Right lobe of liver (tissue), 6 donors: Measurements from ENCODE around the gene FKBP1A. TPM values are rescaled to one million over a fixed set of nuclear protein-coding genes. Genes with fewer than 3 reads are reported as not detected.

Source experiments
- ATAC-seq, 4 donors: fragments of 200-7000 bp; cut with Tn5 transposase; one replicate each; pipeline ENCODE4 v1.9.1; 2020; ENCODE audit warnings: mild to moderate bottlenecking in 4 of 4, moderate library complexity in 4 of 4
- DNase-seq, 3 donors: peaks; one replicate each; pipeline ENCODE4 v3.0.0-alpha.2; 2020
- H3K27ac ChIP-seq, 3 donors: fragments of 200-600 bp; one replicate each; pipeline ENCODE4 v1.8.0; 2022
- H3K27me3 ChIP-seq, 2 donors: fragments of 200-600 bp; one replicate each; pipeline ENCODE4 v1.8.0; 2022
- H3K36me3 ChIP-seq, 4 donors: fragments of 200-600 bp; sonication (generic) in 1 of 4; one replicate each; pipeline versions ENCODE4 v1.5.1 to v1.8.0; 2017 to 2022; ENCODE audit warnings: control low read depth in 1 of 4
- H3K4me1 ChIP-seq, 4 donors: fragments of 200-600 bp; sonication (generic) in 1 of 4; one replicate each; pipeline versions ENCODE4 v1.5.1 to v1.8.0; 2017 to 2022; ENCODE audit warnings: control low read depth in 1 of 4
- H3K4me3 ChIP-seq, 3 donors: fragments of 200-600 bp; one replicate each; pipeline ENCODE4 v1.8.0; 2022
- H3K9me3 ChIP-seq, 4 donors: fragments of 200-600 bp; sonication (generic) in 1 of 4; one replicate each; pipeline versions ENCODE4 v1.5.1 to v1.8.0; 2017 to 2022; ENCODE audit warnings: control low read depth in 1 of 4
- CTCF ChIP-seq, 4 donors: fragments of 200-600 bp in 3 of 4; fragments of 450-650 bp in 1 of 4; IDR thresholded peaks; one replicate each; pipeline versions ENCODE4 v1.5.1 to v1.8.0; 2016 to 2022; ENCODE audit warnings: antibody characterized with exemption in 4 of 4, mild to moderate bottlenecking in 2 of 4
- POLR2A ChIP-seq: fragments of 450-650 bp; IDR thresholded peaks from one replicate; pipeline ENCODE4 v1.6.1; 2017; ENCODE audit warnings: antibody characterized with exemption, mild to moderate bottlenecking
- WGBS: methylation state at CpG from one replicate; pipeline ENCODE4 v1.1.6; 2018; ENCODE audit warnings: low coverage, low lambda C conversion rate; ENCODE audit not compliant: insufficient coverage; ENCODE audit errors: missing lambda C conversion rate; 5-methylcytosine and 5-hydroxymethylcytosine counted together
- intact Hi-C, 2 donors: fragments of 100-400 bp; cut with DNase I; formaldehyde crosslinking; loops; one replicate each; pipeline versions ENCODE4 v1.11.2 to v1.14.1; 2022
- total RNA-seq, 6 experiments: library from RNA; depleted of rRNA in 2 of 6; stranded (reverse); fragments of >200 nt in 2 of 6; fragmentation: NEBNext Ultra II Directional in 3 of 6; extraction: Animal tissue kit (Norgen Biotek cat#: 25700) in 3 of 6; gene quantifications; one replicate each; pipeline versions ENCODE4 v1.1.0 to v1.2.4, GENCODE V29; 2016 to 2023
- donor health status: DM: no; HTN: yes; CAD: no.
- donor health status: DM: no; HTN: no; CAD: no.
- donor health status: DM: no; HTN: no; CAD: no.
- donor health status: DM: no; HTN: yes; CAD: no.
- donor health status: DM: no; HTN: yes; CAD: no.

Gene FKBP1A
- total RNA-seq, 6 experiments from 2014 or later, result 56.9 to 86.9 (median 63.4) TPM

- H3K27me3 ChIP-seq, result no peaks in the 10 kb centered on the region
- no peak for TF ChIP-seq POLR2A
- no peak for TF ChIP-seq CTCF (IDR thresholded peaks at IDR 0.05)
- no peaks in the 10 kb centered on the region for H3K9me3 ChIP-seq
- peaks cover 0 to 9% (median 0%) of the 10 kb centered on the region in 4 donors for H3K36me3 ChIP-seq
- WGBS, result 95% methylated on average over 4 of the region's 7 CpGs
- H3K27ac ChIP-seq, result no peak overlapping the region
- no peak for DNase-seq
- H3K4me3 ChIP-seq, result no peak overlapping the region
- no peaks in the 10 kb centered on the region for H3K4me1 ChIP-seq
- intact Hi-C loops, result no loop called here
- ATAC-seq, result no peak
Measured at GRCh38 chr20:1360094-1360846, 32.6 kb downstream of the FKBP1A start.

GRCh38 chr20:1357921-1358671 is 34.8 kb downstream of the FKBP1A start:
- H3K9me3 ChIP-seq, result no peaks in the 10 kb centered on the region
- no peak for ATAC-seq
- H3K4me1 ChIP-seq, result no peaks in the 10 kb centered on the region
- no peak for DNase-seq
- peaks cover 0 to 9% (median 0%) of the 10 kb centered on the region in 4 donors for H3K36me3 ChIP-seq
- intact Hi-C loops, result no loop called here
- no peak overlapping the region for H3K27ac ChIP-seq
- TF ChIP-seq CTCF (IDR thresholded peaks at IDR 0.05), result no peak
- TF ChIP-seq POLR2A, result no peak
- H3K4me3 ChIP-seq, result no peak overlapping the region
- WGBS, result 92% methylated on average over 4 of the region's 9 CpGs
- no peaks in the 10 kb centered on the region for H3K27me3 ChIP-seq

- H3K27ac ChIP-seq, result no peak overlapping the region
- TF ChIP-seq CTCF (IDR thresholded peaks at IDR 0.05) (no peak), POLR2A (no peak)
- DNase-seq (no peak), ATAC-seq (no peak)
- intact Hi-C loops, result no loop called here
- H3K4me1 ChIP-seq, result no peaks in the 10 kb centered on the region
- no peaks in the 10 kb centered on the region for H3K9me3 ChIP-seq
- H3K36me3 ChIP-seq, result no peaks in the 10 kb centered on the region
- H3K4me3 ChIP-seq, result no peak overlapping the region
- H3K27me3 ChIP-seq, result no peaks in the 10 kb centered on the region
Measured at GRCh38 chr20:1353956-1354355, 38.9 kb downstream of the FKBP1A start.

- ATAC-seq, result no peak
- no peak for DNase-seq
- no peaks in the 10 kb centered on the region for H3K36me3 ChIP-seq
- H3K4me3 ChIP-seq, result no peak overlapping the region
- no peaks in the 10 kb centered on the region for H3K27me3 ChIP-seq
- WGBS, result 70% methylated on average over 2 of the region's 2 CpGs
- no peaks in the 10 kb centered on the region for H3K9me3 ChIP-seq
- no peaks in the 10 kb centered on the region for H3K4me1 ChIP-seq
- intact Hi-C loops, result no loop called here
- H3K27ac ChIP-seq, result no peak overlapping the region
- no peak for TF ChIP-seq CTCF (IDR thresholded peaks at IDR 0.05)
- no peak for TF ChIP-seq POLR2A
Measured at GRCh38 chr20:1346315-1346969, 46.4 kb downstream of the FKBP1A start.
